Spleen (tissue), 11 donors: ENCODE results near the gene CCR1. TPM values are rescaled to one million over a fixed set of nuclear protein-coding genes. Genes with fewer than 3 reads are reported as not detected.

Experiments
- DNase-seq: peaks from one replicate; pipeline ENCODE4 v3.0.0-alpha.2; 2020
- H3K27ac ChIP-seq, 8 donors: fragments of 200-600 bp; sonication (generic) in 7 of 8; 1 replicate in 4 of 8; 2 replicates in 4 of 8; pipeline versions ENCODE4 v1.5.0 to v1.8.0; 2016 to 2021; ENCODE audit warnings: inconsistent platforms in 4 of 8, mild to moderate bottlenecking in 4 of 8, moderate library complexity in 1 of 8
- H3K27me3 ChIP-seq, 7 donors: fragments of 200-600 bp; sonication (generic) in 6 of 7; replicated peaks in 1 of 7; 1 replicate in 4 of 7; 2 replicates in 3 of 7; pipeline versions ENCODE4 v1.5.0 to v1.8.0; 2016 to 2021; ENCODE audit warnings: inconsistent platforms in 3 of 7, mild to moderate bottlenecking in 1 of 7
- H3K36me3 ChIP-seq, 6 donors: fragments of 200-600 bp; sonication (generic) in 5 of 6; 1 replicate in 4 of 6; 2 replicates in 2 of 6; pipeline versions ENCODE4 v1.5.0 to v1.8.0; 2016 to 2021; ENCODE audit warnings: inconsistent platforms in 2 of 6
- H3K4me1 ChIP-seq, 6 donors: fragments of 200-600 bp; sonication (generic) in 5 of 6; 1 replicate in 3 of 6; 2 replicates in 3 of 6; pipeline versions ENCODE4 v1.5.0 to v1.8.0; 2016 to 2021; ENCODE audit warnings: inconsistent platforms in 3 of 6
- H3K4me3 ChIP-seq, 8 donors: fragments of 200-600 bp; sonication (generic) in 7 of 8; 1 replicate in 4 of 8; 2 replicates in 4 of 8; pipeline versions ENCODE4 v1.5.0 to v1.8.0; 2016 to 2021; ENCODE audit warnings: inconsistent platforms in 4 of 8, mild to moderate bottlenecking in 4 of 8, moderate library complexity in 2 of 8
- H3K9me3 ChIP-seq, 8 donors: fragments of 200-600 bp; sonication (generic) in 7 of 8; 1 replicate in 4 of 8; 2 replicates in 4 of 8; pipeline versions ENCODE4 v1.5.0 to v1.8.0; 2016 to 2021; ENCODE audit warnings: inconsistent platforms in 4 of 8
- POLR2A ChIP-seq, 3 donors: fragments of 450-650 bp; IDR thresholded peaks; one replicate each; pipeline ENCODE4 v1.5.1; 2017; ENCODE audit warnings: antibody characterized with exemption in 3 of 3, mild to moderate bottlenecking in 1 of 3
- WGBS, 5 donors: extraction: QIAGEN DNeasy Blood & Tissue Kit in 3 of 5; methylation state at CpG; one replicate each; pipeline versions ENCODE4 v1.1.5 to v1.1.7; 2013 to 2018; 5-methylcytosine and 5-hydroxymethylcytosine counted together
- intact Hi-C: fragments of 100-400 bp; cut with DNase I; formaldehyde crosslinking; loops from one replicate; pipeline ENCODE4 v1.15.0; 2023; ENCODE audit warnings: low total_unique reads
- polyA plus RNA-seq, 3 donors: library from polyadenylated mRNA; stranded (reverse); fragments of 200-250 nt; gene quantifications; one replicate each; pipeline ENCODE4 v1.2.1, GENCODE V29; 2013
- total RNA-seq, 7 donors: library from RNA; depleted of rRNA in 3 of 7; stranded (reverse); fragments of >200 nt in 3 of 7; fragmentation: NEBNext Ultra II Directional in 4 of 7; extraction: Animal tissue kit (Norgen Biotek cat#: 25700) in 4 of 7; gene quantifications; one replicate each; pipeline versions ENCODE4 v1.1.0 to v1.2.1, GENCODE V29; 2016 to 2021
- donor health status: healthy with polysubstance abuse.
- donor health status: DM: no; HTN: no; CAD: no; lungs with moderate emphysema.
- donor health status: DM: no; HTN: no; CAD: no.
- donor health status: Bipolar disorder and iron deficiency.
- donor health status: healthy.
- donor health status: DM: no; HTN: no; CAD: no.
- donor health status: DM: yes; HTN: yes; CAD: no.

Gene CCR1
- total and polyA plus RNA-seq, 10 donors, result 8.8 to 94.5 (median 55.9) TPM

DNA sequence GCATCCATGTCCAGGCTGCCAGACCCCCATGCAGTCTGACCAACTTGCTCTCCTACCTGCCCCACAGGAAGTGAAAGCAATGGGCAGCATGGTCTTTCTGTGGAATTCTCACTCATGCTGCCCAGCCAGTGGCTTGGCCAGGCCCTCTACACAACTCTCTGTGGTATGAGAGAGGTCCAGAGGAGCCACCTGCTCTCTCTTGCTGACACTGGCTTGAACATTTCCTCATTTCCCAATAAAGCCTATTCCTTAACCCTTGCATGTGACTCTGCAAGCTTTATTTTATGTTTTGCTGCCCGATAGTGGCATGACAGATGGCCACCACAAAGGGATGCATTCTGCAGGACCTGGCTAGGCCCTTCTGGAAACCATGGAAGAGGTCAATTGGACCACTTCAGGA lies 53.8 kb downstream of the CCR1 start:
- no peak for DNase-seq
- WGBS, 5 donors, result 58 to 97% (median 63%) methylated on average over 1 of the region's 1 CpG
- Histone ChIP-seq H3K27ac (no peak overlapping the region), H3K4me1 (peaks cover 0 to 20% (median 13%) of the 10 kb centered on the region in 6 donors), H3K4me3 (no peak overlapping the region), H3K9me3 (peaks cover 0 to 13% (median 7%) of the 10 kb centered on the region in 8 donors), H3K36me3 (no peaks in the 10 kb centered on the region), H3K27me3 (no peaks in the 10 kb centered on the region)
- intact Hi-C loops, result no loop called here
- no peak for TF ChIP-seq POLR2A (IDR thresholded peaks at IDR 0.05)

Other genes with a start within 250 kb of the CCR1 start
- 10 to 100 TPM; 22.9 to 40.1 (median 34.3) TPM for gene FYCO1, start 212.5 kb downstream of the CCR1 start, total RNA-seq
- 1 to 10 TPM; 5.2 to 7.9 (median 5.7) TPM for gene FYCO1, start 212.5 kb downstream of the CCR1 start, polyA plus RNA-seq
- 1 to 10 TPM in 6 of 7 donors, under 1 TPM in 1; 0.42 to 7.3 (median 4.7) TPM for gene XCR1, start 180.8 kb downstream of the CCR1 start, total RNA-seq
- under 1 TPM; 0.06 to 0.26 (median 0.17) TPM for gene XCR1, start 180.8 kb downstream of the CCR1 start, polyA plus RNA-seq
- gene CCR3, start 34.1 kb upstream of the CCR1 start, total RNA-seq, result 1 to 10 TPM in 3 of 7 donors, under 1 TPM in 4; 0.52 to 1.7 (median 0.60) TPM
- under 1 TPM; 0.10 to 0.28 (median 0.17) TPM for gene CCR3, start 34.1 kb upstream of the CCR1 start, polyA plus RNA-seq
- 10 to 100 TPM; 14.3 to 54.4 (median 26.7) TPM for gene CCR2, start 145.8 kb upstream of the CCR1 start, total RNA-seq
- 1 to 10 TPM; 2.0 to 5.8 (median 5.0) TPM for gene CCR2, start 145.8 kb upstream of the CCR1 start, polyA plus RNA-seq
- gene CCR5, start 162.6 kb upstream of the CCR1 start, total RNA-seq, result 10 to 100 TPM in 3 of 7 donors, 1 to 10 TPM in 4; 5.0 to 15.5 (median 9.5) TPM
- gene CCR5, start 162.6 kb upstream of the CCR1 start, polyA plus RNA-seq, result 1 to 10 TPM; 2.0 to 5.8 (median 2.4) TPM
- gene CCRL2, start 198.9 kb upstream of the CCR1 start, total RNA-seq, result 10 to 100 TPM in 6 of 7 donors, 1 to 10 TPM in 1; 9.9 to 21.7 (median 15.5) TPM
- gene CCRL2, start 198.9 kb upstream of the CCR1 start, polyA plus RNA-seq, result 10 to 100 TPM in 1 of 3 donors, 1 to 10 TPM in 2; 4.8 to 12.0 (median 5.6) TPM